HG03460 (cell line): Measurements from ENCODE around the gene SLC25A19.

Source experiments
- ATAC-seq: cut with Tn5 transposase; IDR thresholded peaks from one replicate; pipeline ENCODE4 v1.9.1; 2021; ENCODE audit not compliant: unreplicated experiment

Gene SLC25A19

GRCh38 chr17:75241996-75242460, 47.2 kb downstream of the SLC25A19 start:
- ATAC-seq = no peak

- no peak for ATAC-seq
These were observed 47.7 kb downstream of the SLC25A19 start for GRCh38 chr17:75241502-75241901.

DNA sequence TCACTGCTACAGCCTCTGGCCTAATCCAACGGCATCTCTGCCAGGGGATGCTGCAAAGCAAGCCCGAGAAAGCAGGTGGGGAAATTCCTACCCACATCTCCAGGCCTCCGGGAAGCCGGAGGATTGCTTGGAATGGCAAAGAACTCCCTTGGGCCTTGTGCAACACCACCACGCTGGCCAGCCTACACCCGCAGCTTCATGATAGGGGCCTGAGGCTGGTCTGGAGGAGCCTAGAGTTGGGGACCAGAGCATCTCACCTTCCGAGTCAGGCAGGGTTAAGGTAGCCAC, 48.1 kb downstream of the SLC25A19 start:
- ATAC-seq = no peak

DNA sequence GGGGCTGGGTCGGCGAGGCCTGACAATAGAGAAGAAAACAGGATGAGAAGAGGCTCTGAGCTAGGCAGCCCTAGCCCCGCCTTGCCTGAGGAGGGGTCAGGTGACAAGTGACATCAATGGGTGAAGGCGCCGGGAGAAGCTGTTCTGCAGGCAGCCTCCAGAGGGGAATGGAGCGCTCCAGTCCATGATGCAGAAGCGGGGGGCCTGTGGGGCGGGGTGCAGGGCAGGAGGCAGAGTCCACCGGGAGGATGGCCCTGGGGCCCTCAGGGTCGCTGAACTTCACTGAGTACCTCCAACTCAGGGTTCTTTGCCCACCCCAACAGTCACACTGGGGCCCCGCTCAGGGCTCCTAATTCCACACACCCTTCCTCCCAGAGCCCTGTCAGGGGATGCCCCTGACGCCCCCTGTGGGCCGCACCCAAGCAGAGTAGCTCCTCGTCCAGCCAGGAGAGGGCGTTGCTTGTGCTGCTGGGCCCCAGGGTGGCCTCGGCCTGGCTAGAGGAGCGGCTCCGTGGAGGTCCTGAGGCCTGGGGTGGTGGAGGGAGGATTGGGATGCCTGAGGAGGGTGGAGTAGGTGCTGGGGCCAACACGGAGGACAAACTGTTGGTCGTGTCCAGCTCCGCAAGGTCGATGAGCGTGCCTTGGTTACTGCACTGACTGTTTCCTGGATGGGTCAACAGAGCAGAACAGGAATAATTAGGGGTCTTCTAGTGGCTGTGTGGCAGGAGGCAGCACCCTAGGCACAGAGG, 48.7 kb downstream of the SLC25A19 start:
- ATAC-seq = no peak

- no peak for ATAC-seq
These were observed 49.3 kb downstream of the SLC25A19 start for GRCh38 chr17:75239778-75240393.

- ATAC-seq = no peak
These were observed 50.0 kb downstream of the SLC25A19 start for GRCh38 chr17:75239214-75239613.

DNA sequence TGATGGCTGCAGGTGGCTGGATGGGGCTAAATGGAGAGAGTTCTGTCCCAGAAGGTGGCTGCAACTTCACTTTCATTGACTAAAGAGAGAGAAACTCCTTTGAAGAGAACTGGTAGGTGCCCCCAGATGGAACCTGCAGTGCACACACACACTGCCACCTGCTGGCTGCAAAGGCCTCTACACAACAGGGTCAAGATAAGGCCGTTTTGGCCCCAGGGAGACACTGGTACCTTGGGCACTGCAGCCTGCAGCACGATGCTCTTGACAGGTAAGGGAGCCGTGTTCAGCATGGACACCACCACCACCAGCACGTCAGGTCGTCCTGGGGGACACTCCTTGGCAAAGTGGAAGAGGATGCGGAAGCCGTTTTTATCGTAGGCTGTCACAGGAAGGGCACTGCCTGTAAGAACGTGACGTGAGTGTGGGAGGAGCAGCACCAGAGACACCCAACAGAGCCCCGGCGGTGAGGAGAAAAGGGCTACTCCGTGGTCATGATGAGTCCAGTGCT, 50.5 kb downstream of the SLC25A19 start:
- no peak for ATAC-seq

GRCh38 chr17:75238020-75238580, 51.1 kb downstream of the SLC25A19 start:
- ATAC-seq = no peak

GRCh38 chr17:75237100-75238014, 51.9 kb downstream of the SLC25A19 start:
- ATAC-seq = no peak

DNA sequence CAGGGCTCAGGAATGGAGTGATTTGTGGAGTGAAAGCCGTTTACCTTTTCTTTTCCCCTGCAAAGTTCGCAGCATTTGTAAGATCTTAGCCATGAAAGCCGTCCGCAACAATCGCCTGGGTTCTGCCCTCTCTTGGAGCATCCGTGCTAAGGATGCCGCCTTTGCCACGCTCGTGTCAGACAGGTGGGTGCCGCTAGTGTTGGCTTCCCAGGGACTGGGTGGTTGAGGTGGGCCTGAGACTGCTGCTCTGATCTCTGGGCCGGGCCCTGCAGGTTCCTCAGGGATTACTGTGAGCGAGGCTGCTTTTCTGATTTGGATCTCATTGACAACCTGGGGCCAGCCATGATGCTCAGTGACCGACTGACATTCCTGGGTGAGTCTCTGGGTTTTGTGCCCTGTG, 56.4 kb downstream of the SLC25A19 start:
- no peak for ATAC-seq

DNA sequence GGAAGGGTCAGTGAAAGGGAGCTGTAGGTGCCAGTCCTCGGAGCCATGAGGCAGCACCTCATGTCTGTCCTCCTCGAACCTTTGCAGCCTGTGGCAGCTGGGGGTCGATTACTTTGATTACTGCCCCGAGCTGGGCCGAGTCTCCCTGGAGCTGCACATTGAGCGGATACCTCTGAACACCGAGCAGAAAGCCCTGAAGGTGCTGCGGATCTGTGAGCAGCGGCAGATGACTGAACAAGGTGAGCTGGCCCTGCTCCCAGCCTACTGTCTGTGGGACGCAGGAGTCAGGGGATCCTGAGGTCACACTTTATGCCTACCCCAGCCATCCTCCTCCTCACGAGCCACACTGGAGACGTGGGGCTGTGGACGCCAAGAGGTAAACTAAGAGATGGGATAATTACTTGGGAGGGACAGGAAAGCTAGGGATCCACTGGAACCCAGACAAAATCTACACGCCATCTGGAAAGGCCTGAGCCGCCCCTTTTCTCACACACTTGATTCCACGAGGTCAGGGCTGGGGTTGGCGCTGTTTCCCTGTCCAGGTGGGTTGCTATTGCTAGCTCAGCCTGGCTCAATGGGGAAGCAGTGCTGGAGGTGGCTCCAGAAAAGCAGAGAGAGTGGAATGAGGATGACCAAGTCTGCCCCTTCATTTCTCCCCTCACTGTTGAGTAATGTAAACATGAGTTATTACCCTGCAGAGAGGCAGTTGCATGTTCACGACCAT, 57.3 kb downstream of the SLC25A19 start:
- no peak for ATAC-seq

DNA sequence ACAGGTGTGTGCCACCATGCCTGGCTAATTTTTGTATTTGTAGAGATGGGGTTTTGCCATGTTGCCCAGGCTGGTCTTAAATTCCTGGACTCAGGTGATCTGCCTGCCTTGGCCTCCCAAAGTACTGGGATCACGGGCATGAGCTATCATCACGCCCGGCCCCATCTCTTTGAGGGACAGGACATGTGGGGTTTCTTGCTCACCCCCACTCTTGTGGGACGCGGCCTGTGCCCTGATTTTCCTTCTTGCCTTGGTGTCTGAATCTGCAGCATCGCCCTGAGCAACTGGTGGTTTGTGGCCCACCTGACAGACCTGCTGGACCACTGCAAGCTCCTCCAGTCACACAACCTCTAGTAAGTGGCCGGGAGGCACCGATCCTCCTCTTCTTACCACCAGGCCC, 58.2 kb downstream of the SLC25A19 start:
- no peak for ATAC-seq

DNA sequence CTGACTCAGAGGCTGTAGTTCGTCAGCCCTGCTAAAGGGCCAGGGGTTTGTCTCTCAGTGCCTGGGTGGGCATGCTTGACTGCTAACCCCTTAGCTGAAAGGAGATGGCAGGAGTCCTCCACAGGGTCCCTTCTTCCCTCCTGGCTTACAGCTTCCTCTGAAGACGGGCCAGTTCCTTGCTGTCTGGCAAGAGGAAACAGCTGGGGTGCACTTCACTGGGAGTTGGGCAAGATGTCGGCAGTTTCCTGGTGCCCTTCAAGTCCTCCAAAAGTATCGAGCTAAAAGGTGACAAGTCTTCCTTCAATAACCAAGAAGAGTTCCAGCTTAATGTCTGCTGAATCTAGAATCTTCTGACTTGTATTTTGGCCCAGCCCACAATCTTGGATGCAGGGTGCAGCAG, 60.4 kb downstream of the SLC25A19 start:
- ATAC-seq = no peak

DNA sequence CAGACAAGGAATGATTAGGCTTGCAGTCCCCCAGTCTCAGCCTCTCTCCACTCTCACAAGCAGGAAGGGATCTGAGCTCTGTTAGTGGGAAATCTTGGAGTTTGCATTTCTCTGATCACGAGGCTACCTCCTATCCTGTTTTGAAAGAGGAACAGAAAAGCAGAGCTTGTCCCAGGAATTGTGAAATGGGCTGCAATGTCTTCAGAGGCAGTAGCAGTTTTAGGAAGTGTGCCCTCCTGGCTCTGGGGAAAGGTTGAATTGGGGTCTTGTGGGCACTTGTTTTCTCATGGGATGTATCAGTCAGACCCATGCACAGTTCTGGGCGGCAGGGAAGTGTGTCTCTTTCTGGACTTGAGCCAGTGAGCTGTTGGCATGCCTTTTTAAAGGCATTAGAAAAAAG, 60.9 kb downstream of the SLC25A19 start:
- no peak for ATAC-seq

DNA sequence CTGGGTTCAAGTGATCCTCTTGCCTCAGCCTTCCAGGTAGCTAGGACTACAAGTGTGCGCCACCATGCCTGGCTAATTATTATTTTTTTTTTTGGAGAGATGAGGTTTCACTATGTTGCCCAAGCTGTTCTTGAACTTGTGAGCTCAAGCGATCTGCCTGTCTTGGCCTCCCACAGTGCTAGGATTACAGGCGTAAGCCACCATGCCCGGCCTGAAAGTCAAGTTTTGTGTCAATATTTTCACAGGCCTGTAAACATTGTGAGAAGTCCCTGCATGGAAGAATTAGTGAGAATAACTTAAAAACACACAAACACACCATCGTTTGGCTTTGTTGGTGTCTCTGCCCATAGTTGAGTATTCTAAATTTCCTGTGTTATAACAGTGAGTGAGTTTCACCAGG, 61.5 kb downstream of the SLC25A19 start:
- ATAC-seq = no peak

DNA sequence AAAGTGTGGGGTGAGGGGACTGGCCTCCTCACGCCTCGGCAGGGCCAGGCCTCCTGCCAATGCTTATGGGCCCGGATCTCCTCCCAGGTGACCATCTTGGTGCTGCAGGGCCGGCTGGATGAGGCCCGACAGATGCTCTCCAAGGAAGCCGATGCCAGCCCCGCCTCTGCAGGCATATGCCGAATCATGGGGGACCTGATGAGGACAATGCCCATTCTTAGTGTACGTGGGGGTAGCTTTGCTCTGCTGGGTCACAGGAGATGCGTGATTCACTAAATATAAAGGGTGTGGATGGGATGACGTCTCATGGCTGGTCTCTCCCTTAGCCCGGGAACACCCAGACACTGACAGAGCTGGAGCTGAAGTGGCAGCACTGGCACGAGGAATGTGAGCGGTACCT, 64.2 kb downstream of the SLC25A19 start:
- no peak for ATAC-seq
